HEK293T (cell line): Measurements from ENCODE around the gene MVB12B.

Experiments
- CTCF ChIA-PET: fragments of 350-600 bp; formaldehyde crosslinking; extraction: SDS; loops from one replicate; lab custom pipeline; 2021; ENCODE audit warnings: antibody characterized with exemption, inconsistent platforms; lab: Yijun Ruan, JAX
- POLR2A ChIA-PET: fragments of 350-600 bp; formaldehyde crosslinking; extraction: SDS; loops from one replicate; lab custom pipeline; 2020; ENCODE audit warnings: antibody characterized with exemption, inconsistent platforms; lab: Yijun Ruan, JAX
- DNase-seq: peaks from one replicate; pipeline ENCODE4 v3.0.0; 2012; ENCODE audit warnings: mixed read lengths; ENCODE audit errors: extremely low spot score
- ARNT ChIP-seq: fragments of 450-650 bp; IDR thresholded peaks from 2 replicates; pipeline ENCODE4 v1.6.1; 2017; ENCODE audit warnings: mild to moderate bottlenecking
- BHLHE40 ChIP-seq: fragments of 450-650 bp; IDR thresholded peaks from 2 replicates; pipeline ENCODE4 v1.6.1; 2016; ENCODE audit warnings: mild to moderate bottlenecking, moderate library complexity, borderline replicate concordance
- CTBP1 ChIP-seq: fragments of 450-650 bp; IDR thresholded peaks from 2 replicates; pipeline ENCODE4 v1.6.1; 2016; ENCODE audit warnings: borderline replicate concordance
- ELF4 ChIP-seq: fragments of 450-650 bp; IDR thresholded peaks from 2 replicates; pipeline ENCODE4 v1.6.1; 2017; ENCODE audit warnings: antibody characterized with exemption
- FOXA1 ChIP-seq: fragments of 450-650 bp; IDR thresholded peaks from 2 replicates; pipeline ENCODE4 v1.6.1; 2016; ENCODE audit warnings: mild to moderate bottlenecking
- FOXK2 ChIP-seq: fragments of 450-650 bp; IDR thresholded peaks from 2 replicates; pipeline ENCODE4 v1.6.1; 2016; ENCODE audit warnings: mild to moderate bottlenecking
- FOXM1 ChIP-seq: fragments of 450-650 bp; IDR thresholded peaks from 2 replicates; pipeline ENCODE4 v1.6.1; 2017; ENCODE audit warnings: mild to moderate bottlenecking, borderline replicate concordance
- HDGF ChIP-seq: fragments of 450-650 bp; IDR thresholded peaks from 2 replicates; pipeline ENCODE4 v1.6.1; 2017; ENCODE audit warnings: antibody characterized with exemption, borderline replicate concordance
- L3MBTL2 ChIP-seq: fragments of 450-650 bp; conservative IDR thresholded peaks from 2 replicates; pipeline ENCODE4 v1.6.1; 2016; ENCODE audit warnings: mild to moderate bottlenecking
- LEF1 ChIP-seq: fragments of 450-650 bp; IDR thresholded peaks from 2 replicates; pipeline ENCODE4 v1.6.1; 2017; ENCODE audit warnings: mild to moderate bottlenecking, borderline replicate concordance
- NFRKB ChIP-seq: fragments of 450-650 bp; IDR thresholded peaks from 2 replicates; pipeline ENCODE4 v1.6.1; 2016; ENCODE audit warnings: mild to moderate bottlenecking, moderate library complexity
- SP1 ChIP-seq: fragments of 450-650 bp; IDR thresholded peaks from 2 replicates; pipeline ENCODE4 v1.6.1; 2017
- SUZ12 ChIP-seq: fragments of 450-650 bp; IDR thresholded peaks from 2 replicates; pipeline ENCODE4 v1.6.1; 2016; ENCODE audit warnings: mild to moderate bottlenecking
- TARDBP ChIP-seq: fragments of 450-650 bp; IDR thresholded peaks from 2 replicates; pipeline ENCODE4 v1.6.1; 2016
- ZNF384 ChIP-seq: fragments of 450-650 bp; IDR thresholded peaks from 2 replicates; pipeline ENCODE4 v1.6.1; 2016
- TF ChIP-seq, protein P1 (sequence below): fragments of 450-650 bp; IDR thresholded peaks from 2 replicates; pipeline ENCODE4 v1.6.1; 2016

The MVB12B gene

DNA sequence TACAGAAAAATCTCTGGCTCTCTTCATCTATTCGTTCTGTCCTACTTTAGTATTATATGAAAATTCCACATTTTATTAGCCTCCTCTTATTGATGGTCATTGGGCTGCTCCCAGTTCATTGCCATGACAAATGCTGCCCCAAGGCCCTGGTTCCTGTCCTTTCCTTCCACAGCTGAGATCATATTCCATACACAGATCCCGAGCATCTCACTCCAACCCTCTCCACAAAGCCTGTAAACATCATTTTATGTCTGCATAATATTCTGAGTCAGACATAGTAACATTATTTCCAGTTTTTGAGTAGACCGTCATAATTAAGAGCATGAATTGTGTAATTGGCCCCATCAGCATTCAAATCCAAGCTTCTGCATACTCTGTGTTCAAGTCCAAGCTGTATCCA lies 86.3 kb downstream of the MVB12B start:
- no peak for TF ChIP-seq TARDBP
- TF ChIP-seq SUZ12, result no peak
- TF ChIP-seq BHLHE40, result no peak
- TF ChIP-seq FOXK2, result no peak
- no peak for TF ChIP-seq FOXA1
- TF ChIP-seq ZNF384, result no peak
- TF ChIP-seq, protein P1, sequence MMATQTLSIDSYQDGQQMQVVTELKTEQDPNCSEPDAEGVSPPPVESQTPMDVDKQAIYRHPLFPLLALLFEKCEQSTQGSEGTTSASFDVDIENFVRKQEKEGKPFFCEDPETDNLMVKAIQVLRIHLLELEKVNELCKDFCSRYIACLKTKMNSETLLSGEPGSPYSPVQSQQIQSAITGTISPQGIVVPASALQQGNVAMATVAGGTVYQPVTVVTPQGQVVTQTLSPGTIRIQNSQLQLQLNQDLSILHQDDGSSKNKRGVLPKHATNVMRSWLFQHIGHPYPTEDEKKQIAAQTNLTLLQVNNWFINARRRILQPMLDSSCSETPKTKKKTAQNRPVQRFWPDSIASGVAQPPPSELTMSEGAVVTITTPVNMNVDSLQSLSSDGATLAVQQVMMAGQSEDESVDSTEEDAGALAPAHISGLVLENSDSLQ, result no peak
- TF ChIP-seq NFRKB, result no peak
- no peak for TF ChIP-seq L3MBTL2
- TF ChIP-seq SP1, result no peak
- no peak for TF ChIP-seq FOXM1
- DNase-seq, result no peak
- CTCF ChIA-PET, result no interaction called here
- POLR2A ChIA-PET, result no interaction called here

DNA sequence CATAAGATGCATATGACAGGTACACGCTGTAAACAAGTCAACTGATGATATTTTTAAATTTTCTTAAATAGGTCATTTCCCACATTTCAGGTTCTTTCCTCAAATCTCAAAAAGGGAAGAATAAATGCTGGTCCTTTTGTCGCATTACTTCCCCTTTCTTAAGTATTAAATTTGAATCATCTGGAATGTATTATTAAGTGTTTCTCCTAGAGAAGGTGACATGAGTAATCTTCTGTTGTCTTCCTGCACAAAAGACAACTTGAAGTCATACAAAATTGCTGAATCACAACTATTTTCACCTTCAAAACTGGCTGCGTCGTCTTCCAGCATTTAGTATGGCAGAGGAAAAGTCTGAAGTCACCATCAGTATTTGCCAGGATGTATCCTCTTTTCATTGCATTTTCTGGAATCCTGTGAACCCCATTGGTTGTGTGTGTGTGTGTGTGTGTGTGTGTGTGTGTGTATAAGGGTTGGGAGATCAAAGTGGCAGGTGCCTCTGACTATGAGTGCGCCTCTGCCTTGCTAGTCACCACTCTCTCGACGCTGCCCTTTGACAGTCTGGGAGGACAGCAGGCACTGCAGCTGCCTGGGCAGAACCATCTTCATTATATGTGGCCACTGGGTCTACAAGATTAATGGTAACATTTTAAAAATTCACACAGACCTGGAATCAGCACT lies 86.9 kb downstream of the MVB12B start:
- DNase-seq, result no peak

DNA sequence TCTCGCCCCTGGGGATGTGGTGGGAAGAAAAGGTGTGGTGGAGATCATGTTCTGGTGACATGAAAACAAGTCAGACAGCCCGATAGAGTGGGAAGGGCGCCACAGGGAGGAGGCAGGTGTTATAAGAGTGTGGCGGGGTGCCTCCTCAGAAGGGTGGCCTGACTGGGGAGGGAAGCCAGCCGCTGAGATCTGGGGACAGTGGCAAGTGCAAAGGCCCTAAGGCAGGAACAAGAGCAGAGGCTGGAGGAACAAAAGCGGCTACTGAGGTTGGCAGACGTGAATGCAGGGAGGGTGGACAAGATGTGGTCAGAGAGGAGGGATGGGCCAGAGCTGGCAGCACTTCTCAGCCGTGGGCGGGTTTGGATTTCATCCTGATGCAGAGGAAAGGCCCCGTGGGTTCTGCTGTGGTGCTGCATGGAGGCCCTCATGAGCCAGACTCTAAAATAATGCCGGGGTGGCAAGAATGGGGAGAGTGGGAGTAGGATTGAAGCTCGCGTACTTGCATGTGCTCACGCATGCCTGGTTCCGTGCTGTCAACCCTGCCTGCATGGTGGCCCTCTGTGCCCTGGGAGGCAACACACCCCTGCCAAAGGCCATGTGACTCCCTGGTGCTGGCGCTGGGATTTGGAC lies 89.2 kb downstream of the MVB12B start:
- TF ChIP-seq L3MBTL2 (no peak), ZNF384 (no peak), LEF1 (no peak), FOXK2 (no peak), ELF4 (no peak), FOXM1 (no peak), BHLHE40 (no peak), FOXA1 (no peak), HDGF (no peak), SP1 (no peak), TARDBP (no peak), SUZ12 (no peak), CTBP1 (no peak), NFRKB (no peak), ARNT (no peak)
- TF ChIP-seq, protein P1, result no peak
- no peak for DNase-seq
- ChIA-PET CTCF (interaction anchor here (1.0 kb wide), 1 partner anchor 17 kb away, joined by 4 read pairs; no protein-coding TSS in a partner anchor), POLR2A (no interaction called here)

More for the DNA sequence above, 86.9 kb downstream of the MVB12B start:
- ChIA-PET POLR2A (no interaction called here), CTCF (no interaction called here)
- TF ChIP-seq TARDBP, result no peak
- no peak for TF ChIP-seq SUZ12
- TF ChIP-seq BHLHE40, result no peak
- TF ChIP-seq CTBP1, result no peak
- TF ChIP-seq FOXM1, result no peak
- TF ChIP-seq LEF1, result no peak
- TF ChIP-seq FOXA1, result no peak
- no peak for TF ChIP-seq ZNF384
- no peak for TF ChIP-seq ELF4
- no peak for TF ChIP-seq SP1
- TF ChIP-seq L3MBTL2, result no peak
- TF ChIP-seq NFRKB, result no peak
- no peak for TF ChIP-seq FOXK2

DNA sequence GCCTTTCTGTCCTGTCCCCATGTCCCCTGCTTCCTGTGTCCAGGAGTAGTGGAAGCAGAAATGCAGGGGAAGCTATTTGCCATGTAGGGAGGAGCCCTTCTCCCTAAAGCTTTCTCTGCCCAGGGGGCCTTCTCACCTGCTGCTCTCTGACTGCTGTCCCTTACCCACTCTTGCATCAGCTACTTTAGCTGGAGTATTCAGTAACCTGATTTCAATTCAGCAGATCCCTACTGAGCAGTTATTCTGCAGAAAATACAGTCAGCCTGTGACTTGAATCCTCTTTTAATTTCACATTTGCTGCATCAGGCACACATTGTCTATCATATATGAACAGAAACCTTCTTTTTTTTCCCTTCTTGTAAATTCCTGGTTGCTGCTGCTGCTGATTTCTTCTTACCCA lies 90.4 kb downstream of the MVB12B start:
- POLR2A ChIA-PET, result interaction anchor here (0.6 kb wide), 1 partner anchor 1040 kb away, joined by 4 read pairs; no protein-coding TSS in a partner anchor
- DNase-seq, result no peak
- no peak for TF ChIP-seq ZNF384
- no peak for TF ChIP-seq LEF1
- no peak for TF ChIP-seq L3MBTL2
- TF ChIP-seq CTBP1, result no peak
- TF ChIP-seq TARDBP, result no peak

DNA sequence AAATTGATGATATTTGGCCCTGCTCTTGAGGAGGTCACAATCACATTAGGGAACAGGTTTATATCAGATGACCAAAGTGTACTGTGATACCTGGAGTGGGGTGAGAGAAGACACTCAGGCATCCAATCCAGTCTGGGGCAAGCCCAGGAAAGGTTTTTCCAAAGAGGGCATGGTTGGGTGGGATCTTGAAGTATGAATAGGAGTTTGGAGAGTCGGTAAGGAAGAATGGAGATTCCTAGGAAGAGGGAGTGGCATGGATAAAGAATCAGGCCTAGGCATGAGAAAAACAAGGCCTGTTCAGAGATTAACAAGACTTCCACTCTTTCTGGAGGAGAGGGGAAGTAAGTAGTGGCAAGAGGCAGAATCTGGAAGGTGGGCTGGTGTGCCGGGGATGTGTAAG lies 91.1 kb downstream of the MVB12B start:
- ChIA-PET POLR2A (no interaction called here), CTCF (no interaction called here)
- TF ChIP-seq FOXM1, result no peak
- TF ChIP-seq, protein P1, result no peak
- no peak for TF ChIP-seq CTBP1
- no peak for TF ChIP-seq BHLHE40
- no peak for TF ChIP-seq SP1
- no peak for TF ChIP-seq TARDBP
- no peak for TF ChIP-seq ARNT
- TF ChIP-seq L3MBTL2, result no peak
- no peak for TF ChIP-seq ZNF384
- no peak for TF ChIP-seq NFRKB
- no peak for TF ChIP-seq SUZ12
- no peak for DNase-seq

More for the DNA sequence above, 90.4 kb downstream of the MVB12B start:
- CTCF ChIA-PET, result interaction anchor here (1.0 kb wide), 1 partner anchor 18 kb away, joined by 4 read pairs; no protein-coding TSS in a partner anchor

DNA sequence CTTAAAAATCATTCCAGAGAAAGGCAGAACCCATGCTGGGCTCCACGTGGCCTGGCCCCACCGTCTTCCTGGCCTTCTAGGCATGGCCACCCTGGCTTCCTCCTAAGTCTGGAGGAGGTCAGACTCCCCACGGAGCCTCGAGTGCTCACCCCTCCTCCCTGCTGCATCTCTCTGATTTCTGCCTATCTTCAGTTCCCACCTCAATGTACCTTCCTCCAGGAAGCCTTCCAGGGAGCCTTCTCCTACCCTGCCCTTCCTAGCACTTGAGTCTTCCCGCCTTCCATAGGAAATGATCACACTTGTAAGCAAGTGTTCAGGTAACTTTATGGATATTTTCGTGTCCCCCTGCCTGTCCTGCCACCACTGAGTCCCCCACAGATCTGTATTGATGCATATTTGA lies 92.0 kb downstream of the MVB12B start:
- POLR2A ChIA-PET, result no interaction called here
- no peak for DNase-seq
- CTCF ChIA-PET, result no interaction called here
- no peak for TF ChIP-seq FOXK2
- TF ChIP-seq NFRKB, result no peak
- TF ChIP-seq L3MBTL2, result no peak
- no peak for TF ChIP-seq FOXM1
- no peak for TF ChIP-seq CTBP1
- no peak for TF ChIP-seq ZNF384
- no peak for TF ChIP-seq BHLHE40
- TF ChIP-seq ELF4, result no peak
- TF ChIP-seq, protein P1, result no peak
- no peak for TF ChIP-seq TARDBP
- TF ChIP-seq LEF1, result no peak
- no peak for TF ChIP-seq SUZ12
- no peak for TF ChIP-seq FOXA1
- no peak for TF ChIP-seq HDGF
- TF ChIP-seq ARNT, result no peak
- TF ChIP-seq SP1, result no peak
